NCI-H187 treated with DMSO at 0.1 percent for 48 hours (cell line): Measurements from ENCODE around the gene POGK.

ENCODE experiments used
- DNase-seq: peaks from one replicate; lab custom pipeline; 2025; lab: John Stamatoyannopoulos, UW

POGK gene

DNA sequence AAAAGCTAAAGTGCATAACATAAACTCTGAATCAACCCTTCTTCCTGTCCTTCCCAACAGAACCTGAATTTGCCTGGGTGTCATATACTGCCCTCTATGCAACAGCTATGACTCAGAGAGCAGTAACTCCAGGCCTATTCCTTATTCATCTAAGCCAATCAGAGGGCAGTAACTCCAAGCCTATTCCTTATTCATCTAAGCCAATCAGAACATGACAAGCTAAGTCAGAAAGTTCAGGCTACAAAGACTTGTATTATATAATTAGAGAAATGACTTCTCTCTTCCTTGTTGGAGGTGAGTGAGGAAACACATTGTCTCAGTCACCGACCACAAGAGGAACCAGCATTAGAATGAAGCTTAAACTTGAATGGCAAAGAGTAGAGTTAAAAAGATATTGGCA is 63.0 kb downstream of the POGK start:
- no peak for DNase-seq

DNA sequence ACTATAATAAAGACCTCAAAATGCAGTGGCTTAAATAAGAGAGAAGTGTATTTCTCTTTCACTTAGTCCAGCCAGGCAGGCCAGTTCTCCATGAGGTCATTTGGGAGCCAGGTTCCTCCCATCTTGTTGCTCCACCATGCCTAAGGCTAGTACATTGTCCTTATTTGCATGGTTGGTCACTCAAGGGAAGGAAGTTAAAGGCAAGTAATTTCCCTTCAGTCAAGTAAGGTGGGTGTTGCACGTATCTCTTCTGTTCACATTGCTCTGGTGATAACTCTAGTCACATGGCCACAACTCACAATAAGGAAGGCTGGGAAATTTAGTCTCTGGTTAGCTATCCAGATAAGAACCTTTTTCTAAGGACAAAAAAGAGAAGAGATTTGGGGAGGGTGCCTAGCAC is 64.0 kb downstream of the POGK start:
- no peak for DNase-seq

DNA sequence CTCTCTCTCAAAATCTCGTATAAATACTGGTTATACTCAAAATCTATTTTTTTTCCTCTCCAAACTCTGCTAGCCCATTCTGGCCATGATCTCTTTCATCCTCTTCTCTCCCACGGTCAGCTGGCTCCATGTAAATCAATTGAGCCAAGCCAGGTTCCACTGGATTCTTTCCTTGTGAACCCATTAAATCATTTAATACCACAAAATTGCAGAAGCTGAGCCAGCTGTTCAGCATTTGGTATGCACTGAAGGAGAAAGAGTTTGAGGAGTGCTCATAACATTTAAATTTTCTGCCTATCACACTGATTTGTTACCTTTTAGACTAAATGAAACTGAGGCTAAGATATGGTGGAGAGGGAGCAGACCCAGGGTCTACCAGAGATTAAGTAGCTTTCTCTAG is 65.9 kb downstream of the POGK start:
- no peak for DNase-seq

DNA sequence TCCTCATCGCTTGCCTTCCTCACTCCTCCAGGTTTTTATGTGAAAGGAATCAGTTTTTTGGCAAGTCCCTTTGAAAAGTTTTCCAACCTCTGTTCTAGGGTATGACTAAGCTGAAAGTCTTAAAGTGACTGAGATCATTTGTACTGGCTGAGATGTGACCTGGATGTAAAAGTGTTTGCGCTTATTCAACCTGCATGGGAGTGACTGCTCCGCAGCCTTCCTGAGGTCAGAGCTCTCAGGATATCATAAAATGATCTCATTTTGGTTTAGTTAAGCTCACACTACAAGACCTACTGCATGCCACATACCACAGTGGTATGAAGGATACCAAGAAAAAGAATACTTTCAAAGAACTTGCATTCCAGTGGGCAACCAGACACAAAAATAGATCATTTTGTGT is 66.6 kb downstream of the POGK start:
- DNase-seq = no peak
